ENCODE measurements around the gene MALRD1.

GRCh38 chr10:19245889-19246752 lies 197.5 kb downstream of the MALRD1 start:
- TF ChIP-seq, protein P1, sequence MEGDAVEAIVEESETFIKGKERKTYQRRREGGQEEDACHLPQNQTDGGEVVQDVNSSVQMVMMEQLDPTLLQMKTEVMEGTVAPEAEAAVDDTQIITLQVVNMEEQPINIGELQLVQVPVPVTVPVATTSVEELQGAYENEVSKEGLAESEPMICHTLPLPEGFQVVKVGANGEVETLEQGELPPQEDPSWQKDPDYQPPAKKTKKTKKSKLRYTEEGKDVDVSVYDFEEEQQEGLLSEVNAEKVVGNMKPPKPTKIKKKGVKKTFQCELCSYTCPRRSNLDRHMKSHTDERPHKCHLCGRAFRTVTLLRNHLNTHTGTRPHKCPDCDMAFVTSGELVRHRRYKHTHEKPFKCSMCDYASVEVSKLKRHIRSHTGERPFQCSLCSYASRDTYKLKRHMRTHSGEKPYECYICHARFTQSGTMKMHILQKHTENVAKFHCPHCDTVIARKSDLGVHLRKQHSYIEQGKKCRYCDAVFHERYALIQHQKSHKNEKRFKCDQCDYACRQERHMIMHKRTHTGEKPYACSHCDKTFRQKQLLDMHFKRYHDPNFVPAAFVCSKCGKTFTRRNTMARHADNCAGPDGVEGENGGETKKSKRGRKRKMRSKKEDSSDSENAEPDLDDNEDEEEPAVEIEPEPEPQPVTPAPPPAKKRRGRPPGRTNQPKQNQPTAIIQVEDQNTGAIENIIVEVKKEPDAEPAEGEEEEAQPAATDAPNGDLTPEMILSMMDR (IDR thresholded peaks at IDR 0.05): no peak
- TF ChIP-seq POLR2A (IDR thresholded peaks at IDR 0.05): no peak

Measured in body of pancreas (tissue), 4 donors.